GM12872 (cell line): ENCODE data around the gene RASSF1.

ENCODE experiments used
- TF ChIP-seq, protein P1 (sequence below): IDR thresholded peaks from 3 replicates; pipeline ENCODE4 v1.5.1; 2011; ENCODE audit warnings: low read depth, mild to moderate bottlenecking, low read length, moderate library complexity; ENCODE audit not compliant: insufficient read depth

RASSF1 gene

DNA sequence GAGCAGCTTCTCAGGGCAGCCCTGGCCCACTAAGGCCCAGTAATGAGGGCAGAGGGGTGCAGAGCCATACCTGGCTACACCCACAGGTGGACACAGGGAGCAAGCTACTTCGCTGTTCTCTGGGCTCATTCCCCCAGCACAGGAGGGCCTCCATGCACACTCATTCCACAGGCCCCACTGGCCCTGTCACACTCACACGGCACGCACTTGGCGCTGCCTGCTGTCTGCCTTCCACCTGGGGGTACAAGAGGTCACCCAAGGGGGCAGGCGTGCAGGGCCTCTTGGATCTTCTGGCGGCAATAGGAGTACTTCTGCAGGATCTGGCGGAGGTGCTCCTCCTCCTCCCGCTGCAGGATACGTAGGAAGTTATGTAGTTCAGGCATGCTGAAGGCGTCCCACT is 10.3 kb downstream of the RASSF1 start:
- TF ChIP-seq, protein P1, sequence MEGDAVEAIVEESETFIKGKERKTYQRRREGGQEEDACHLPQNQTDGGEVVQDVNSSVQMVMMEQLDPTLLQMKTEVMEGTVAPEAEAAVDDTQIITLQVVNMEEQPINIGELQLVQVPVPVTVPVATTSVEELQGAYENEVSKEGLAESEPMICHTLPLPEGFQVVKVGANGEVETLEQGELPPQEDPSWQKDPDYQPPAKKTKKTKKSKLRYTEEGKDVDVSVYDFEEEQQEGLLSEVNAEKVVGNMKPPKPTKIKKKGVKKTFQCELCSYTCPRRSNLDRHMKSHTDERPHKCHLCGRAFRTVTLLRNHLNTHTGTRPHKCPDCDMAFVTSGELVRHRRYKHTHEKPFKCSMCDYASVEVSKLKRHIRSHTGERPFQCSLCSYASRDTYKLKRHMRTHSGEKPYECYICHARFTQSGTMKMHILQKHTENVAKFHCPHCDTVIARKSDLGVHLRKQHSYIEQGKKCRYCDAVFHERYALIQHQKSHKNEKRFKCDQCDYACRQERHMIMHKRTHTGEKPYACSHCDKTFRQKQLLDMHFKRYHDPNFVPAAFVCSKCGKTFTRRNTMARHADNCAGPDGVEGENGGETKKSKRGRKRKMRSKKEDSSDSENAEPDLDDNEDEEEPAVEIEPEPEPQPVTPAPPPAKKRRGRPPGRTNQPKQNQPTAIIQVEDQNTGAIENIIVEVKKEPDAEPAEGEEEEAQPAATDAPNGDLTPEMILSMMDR, result no peak

DNA sequence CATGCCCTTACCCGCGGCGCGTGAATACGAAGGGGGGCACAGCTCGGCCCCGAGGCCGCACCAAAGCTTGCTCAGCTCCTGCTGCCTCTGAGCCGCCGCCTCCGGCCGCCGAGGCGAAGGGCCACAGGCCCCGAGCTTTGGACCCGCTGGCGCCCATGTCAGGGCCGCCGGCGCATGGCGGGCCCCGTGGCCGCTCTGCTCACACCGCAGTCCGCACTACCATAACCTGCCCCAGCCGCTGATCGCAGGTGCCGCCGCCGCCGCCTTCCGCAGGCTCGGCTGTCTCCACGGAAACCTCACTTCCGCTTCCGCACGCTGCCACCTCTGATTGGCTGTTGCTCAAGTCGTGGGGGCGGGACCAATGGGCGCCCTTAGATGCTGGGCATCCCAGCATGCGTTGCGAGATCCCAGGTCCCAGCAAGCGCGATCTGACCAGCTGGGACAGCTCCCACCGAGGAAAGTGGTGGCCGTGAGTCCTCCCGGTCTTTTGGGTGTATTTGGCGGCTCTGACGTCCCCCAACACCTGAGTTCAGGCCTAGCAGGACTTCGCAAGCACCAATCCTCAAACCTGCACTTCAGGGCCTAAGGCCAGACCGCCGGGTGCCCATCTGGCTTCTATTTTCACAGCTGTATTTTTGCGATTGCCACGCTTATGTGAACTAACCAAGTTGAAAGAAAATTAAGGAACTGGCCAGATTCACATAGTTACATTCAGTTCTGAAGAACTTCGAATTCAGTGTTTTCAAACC is 12.5 kb downstream of the RASSF1 start, which contains the start of gene TUSC2:
Gene TUSC2, minus strand, starts transcription at position 281 of the 749 bp plus-strand sequence. Its CDS starts 124 bp downstream, at position 157.
- TF ChIP-seq, protein P1, result no peak

DNA sequence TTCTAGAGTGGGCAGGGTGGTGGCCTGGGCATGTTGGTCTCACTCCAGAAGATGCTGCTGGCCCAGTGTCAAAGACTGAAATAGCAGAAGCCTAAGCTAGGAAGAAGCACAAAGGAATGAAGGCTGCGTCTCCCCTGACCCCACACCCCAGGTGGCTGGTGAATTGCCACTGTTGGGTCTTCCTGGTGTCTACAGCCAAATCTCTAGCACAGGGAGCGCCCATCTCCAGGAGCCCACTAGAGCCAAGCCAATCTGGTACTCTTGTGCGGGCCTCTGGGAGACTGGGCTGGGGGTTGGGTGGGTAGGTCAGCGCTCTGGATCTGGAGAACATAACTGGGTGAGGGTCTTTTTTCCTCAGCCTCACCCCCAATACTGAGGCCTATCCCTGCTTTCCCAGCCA is 13.5 kb downstream of the RASSF1 start:
- TF ChIP-seq, protein P1, result no peak

DNA sequence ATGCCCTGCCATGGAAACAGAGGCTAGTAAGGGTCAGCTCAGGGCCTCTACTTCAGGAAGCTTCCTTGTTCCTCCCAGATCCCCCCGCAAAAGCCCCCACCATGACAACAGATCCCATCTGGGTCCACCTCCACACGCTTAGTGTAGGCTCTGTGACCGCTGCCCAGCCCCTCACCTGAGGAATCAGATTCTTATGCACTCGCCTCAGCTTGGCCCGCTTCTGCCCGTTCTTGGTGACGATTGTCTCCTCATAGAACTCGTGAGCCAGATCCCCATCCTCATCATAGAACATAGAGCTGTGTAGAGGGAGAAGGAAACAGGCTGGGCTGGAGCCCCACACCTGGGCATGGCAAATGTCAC is 14.5 kb downstream of the RASSF1 start:
- TF ChIP-seq, protein P1, result no peak

DNA sequence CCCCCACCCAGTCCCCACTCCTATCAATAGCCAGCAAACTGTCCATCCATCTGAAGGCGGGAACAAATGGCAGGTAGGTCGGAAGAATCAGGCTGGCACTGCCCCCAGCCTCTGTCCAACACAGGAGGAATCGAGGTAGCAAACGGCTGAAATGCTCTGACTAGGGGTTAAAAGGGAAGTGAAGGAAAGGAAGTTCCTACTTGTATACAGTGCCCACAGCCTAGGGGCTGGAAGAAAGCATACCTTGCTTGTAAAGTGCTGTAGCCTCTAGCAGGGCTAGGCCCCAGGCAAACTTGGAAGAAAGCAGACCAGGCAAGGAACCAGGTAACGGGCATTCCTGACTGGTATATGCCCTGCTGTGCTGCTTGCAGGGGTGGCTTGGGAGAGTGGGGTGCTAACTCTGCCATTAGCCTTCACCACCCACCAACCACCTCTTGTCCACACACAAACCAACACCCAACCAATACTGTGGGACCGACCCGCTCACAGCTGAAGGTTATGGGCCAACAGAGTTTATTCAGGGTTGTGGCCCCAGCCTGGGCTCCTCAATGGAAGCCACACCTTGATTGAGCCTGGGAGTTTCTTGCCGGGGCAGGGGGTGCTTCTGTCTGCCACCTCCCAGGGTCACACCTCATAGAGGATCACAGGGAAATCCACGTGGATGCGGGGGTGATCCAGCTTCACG is 15.0 kb downstream of the RASSF1 start:
- TF ChIP-seq, protein P1, result no peak

DNA sequence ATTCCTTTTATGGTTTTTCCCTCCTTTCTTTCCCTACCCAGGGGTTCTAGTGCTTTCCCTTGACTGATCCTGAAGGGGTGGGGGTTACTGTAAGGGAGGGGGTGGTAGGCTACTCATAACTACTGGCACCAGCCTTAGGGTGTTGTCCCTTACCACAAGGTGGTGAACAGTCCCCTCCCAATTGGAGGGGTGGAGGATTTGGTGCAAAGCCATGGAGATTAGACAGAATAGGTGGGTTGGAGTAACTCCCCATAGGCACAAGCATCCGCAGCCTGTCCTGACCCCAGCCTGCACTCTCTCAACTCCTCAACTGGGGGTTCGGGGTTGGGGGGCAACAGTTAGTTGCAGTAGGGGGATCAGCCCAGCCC is 15.5 kb downstream of the RASSF1 start:
- TF ChIP-seq, protein P1, result no peak

DNA sequence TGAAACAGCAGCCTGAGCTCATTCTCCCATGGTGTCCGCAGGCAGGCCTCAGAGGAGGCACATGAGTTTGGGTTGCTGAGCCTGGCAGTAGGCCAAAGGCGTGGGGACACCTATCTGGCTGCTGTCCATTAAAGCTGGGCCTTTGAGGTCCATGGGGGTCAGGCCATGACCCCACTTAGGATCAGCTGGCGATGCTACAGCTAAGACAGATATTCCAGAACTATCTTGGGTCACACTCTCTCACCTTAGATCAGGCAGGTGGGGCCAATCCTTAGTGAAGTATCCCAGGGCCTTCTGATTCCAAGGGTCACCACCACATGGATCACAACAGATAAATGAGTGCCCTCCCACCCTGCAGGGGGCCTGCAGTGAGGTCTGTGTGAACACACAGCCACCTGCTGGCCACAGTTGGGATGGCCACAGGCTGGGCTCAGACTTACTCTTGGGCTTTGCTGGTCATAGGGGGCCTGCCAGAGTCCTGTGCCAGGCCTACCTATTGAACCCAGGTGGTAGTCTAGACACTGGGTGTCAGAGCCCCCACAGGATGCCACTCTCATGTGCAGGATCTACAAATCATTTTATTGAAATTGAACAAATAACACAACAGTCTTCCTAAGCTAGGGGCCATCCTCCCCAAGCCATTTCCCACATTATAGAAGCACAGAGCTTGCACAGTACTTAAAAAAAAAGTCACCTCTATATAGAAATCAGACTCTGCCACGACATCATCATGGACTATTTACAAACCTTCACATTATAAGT is 16.1 kb downstream of the RASSF1 start:
- TF ChIP-seq, protein P1, result peak; percentile 88
